Calu3 (cell line): ENCODE results near the gene CCDC148. TPM values are rescaled to one million over a fixed set of nuclear protein-coding genes. Genes with fewer than 3 reads are reported as not detected.

Source experiments
- BruUV-seq: library from RNA; stranded (reverse); fragments of 400-500 nt; replicated peaks from 2 replicates; lab custom pipeline; 2021; lab: Mats Ljungman, UMichigan
- CTCF ChIA-PET: fragments of 300-600 bp; sonication (Branson Sonifier 250); formaldehyde crosslinking; loops from one replicate; lab custom pipeline; 2022; ENCODE audit warnings: antibody characterized with exemption; lab: Charles Lee
- DNase-seq: peaks from one replicate; pipeline ENCODE4 v3.0.0; 2022
- H3K27ac Mint-ChIP-seq: one replicate; pipeline ENCODE4 v1.8.0; 2022; ENCODE audit warnings: mixed read lengths; ENCODE audit not compliant: unreplicated experiment
- H3K27me3 Mint-ChIP-seq: one replicate; pipeline ENCODE4 v1.8.0; 2022; ENCODE audit warnings: mixed read lengths; ENCODE audit not compliant: unreplicated experiment
- H3K36me3 Mint-ChIP-seq: one replicate; pipeline ENCODE4 v1.8.0; 2022; ENCODE audit warnings: mild to moderate bottlenecking, moderate library complexity, mixed read lengths; ENCODE audit not compliant: insufficient read depth, unreplicated experiment
- H3K4me1 Mint-ChIP-seq: one replicate; pipeline ENCODE4 v1.8.0; 2022; ENCODE audit warnings: mild to moderate bottlenecking, low read depth, mixed read lengths; ENCODE audit not compliant: unreplicated experiment
- H3K4me3 Mint-ChIP-seq: one replicate; pipeline ENCODE4 v1.8.0; 2022; ENCODE audit warnings: mild to moderate bottlenecking, low read depth, moderate library complexity, mixed read lengths; ENCODE audit not compliant: unreplicated experiment
- H3K9me3 Mint-ChIP-seq: one replicate; pipeline ENCODE4 v1.8.0; 2022; ENCODE audit warnings: low read depth, mixed read lengths; ENCODE audit not compliant: unreplicated experiment
- intact Hi-C: fragments of 100-400 bp; cut with micrococcal nuclease; formaldehyde crosslinking; loops from one replicate; pipeline ENCODE4 v1.10.0; 2022; ENCODE audit not compliant: unreplicated experiment
- total RNA-seq: library from RNA; stranded (reverse); gene quantifications from 2 replicates; pipeline ENCODE4 v1.2.3, GENCODE V29; 2022
- TF ChIP-seq, protein P1 (sequence below): fragments of 200-600 bp; IDR thresholded peaks from one replicate; pipeline ENCODE4 v1.8.0; 2022; ENCODE audit warnings: antibody characterized with exemption; ENCODE audit not compliant: unreplicated experiment

The CCDC148 gene
- total RNA-seq, 1 experiment from 2014 or later = 5.1 TPM

DNA sequence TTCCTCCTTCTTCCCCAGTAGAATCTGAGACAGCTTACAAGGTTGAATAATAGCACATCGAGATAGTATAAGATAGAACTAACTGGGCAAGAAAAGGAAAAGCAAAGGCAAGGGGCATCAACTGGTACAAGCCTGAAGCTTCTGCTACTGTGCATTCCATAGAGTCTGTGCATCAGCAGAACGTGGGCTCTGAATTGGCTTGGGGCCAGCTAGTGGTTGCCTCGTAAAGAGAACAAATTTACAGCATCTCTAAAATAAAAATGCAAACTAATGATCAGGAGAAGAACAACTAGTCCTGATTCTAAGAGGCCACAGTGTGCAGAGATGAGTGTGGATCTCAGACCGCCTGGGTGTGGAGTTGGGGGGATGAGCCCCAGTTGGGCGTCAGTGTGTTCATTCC, 318.3 kb downstream of the CCDC148 start:
- TF ChIP-seq, protein P1, sequence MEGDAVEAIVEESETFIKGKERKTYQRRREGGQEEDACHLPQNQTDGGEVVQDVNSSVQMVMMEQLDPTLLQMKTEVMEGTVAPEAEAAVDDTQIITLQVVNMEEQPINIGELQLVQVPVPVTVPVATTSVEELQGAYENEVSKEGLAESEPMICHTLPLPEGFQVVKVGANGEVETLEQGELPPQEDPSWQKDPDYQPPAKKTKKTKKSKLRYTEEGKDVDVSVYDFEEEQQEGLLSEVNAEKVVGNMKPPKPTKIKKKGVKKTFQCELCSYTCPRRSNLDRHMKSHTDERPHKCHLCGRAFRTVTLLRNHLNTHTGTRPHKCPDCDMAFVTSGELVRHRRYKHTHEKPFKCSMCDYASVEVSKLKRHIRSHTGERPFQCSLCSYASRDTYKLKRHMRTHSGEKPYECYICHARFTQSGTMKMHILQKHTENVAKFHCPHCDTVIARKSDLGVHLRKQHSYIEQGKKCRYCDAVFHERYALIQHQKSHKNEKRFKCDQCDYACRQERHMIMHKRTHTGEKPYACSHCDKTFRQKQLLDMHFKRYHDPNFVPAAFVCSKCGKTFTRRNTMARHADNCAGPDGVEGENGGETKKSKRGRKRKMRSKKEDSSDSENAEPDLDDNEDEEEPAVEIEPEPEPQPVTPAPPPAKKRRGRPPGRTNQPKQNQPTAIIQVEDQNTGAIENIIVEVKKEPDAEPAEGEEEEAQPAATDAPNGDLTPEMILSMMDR = no peak
- Mint-ChIP-seq H3K4me1 (peaks cover 24% of the 10 kb centered on the region), H3K9me3 (no peaks in the 10 kb centered on the region), H3K27me3 (no peaks in the 10 kb centered on the region), H3K36me3 (no peaks in the 10 kb centered on the region), H3K27ac (no peak overlapping the region), H3K4me3 (no peak overlapping the region)
- BruUV-seq = no TSS peak
- intact Hi-C loops = no loop called here
- CTCF ChIA-PET = no interaction called here
- DNase-seq = no peak

DNA sequence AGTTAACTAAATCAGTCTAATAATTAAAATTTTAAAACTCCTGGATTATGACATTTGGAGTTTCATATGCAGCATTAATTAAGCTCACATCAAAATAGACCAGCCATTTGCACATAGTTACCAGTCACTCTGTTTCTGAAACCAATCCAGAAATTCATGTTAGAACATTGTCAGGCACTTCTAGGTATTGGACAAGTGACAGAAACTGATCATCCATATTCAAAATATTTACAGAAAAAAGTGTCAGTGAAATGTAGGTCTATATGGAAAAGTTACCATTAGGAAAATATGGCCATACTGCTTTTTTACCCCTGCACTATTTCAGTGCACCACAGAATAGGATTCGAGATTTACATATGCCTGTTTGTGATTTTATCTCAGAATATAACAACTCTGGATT, 321.5 kb downstream of the CCDC148 start:
- TF ChIP-seq, protein P1 = no peak
- H3K27me3 Mint-ChIP-seq = no peaks in the 10 kb centered on the region
- peaks cover 5% of the 10 kb centered on the region for H3K9me3 Mint-ChIP-seq
- intact Hi-C loops = no loop called here
- H3K27ac Mint-ChIP-seq = no peak overlapping the region
- DNase-seq = no peak
- peaks cover 15% of the 10 kb centered on the region for H3K36me3 Mint-ChIP-seq
- no peak overlapping the region for H3K4me3 Mint-ChIP-seq
- CTCF ChIA-PET = no interaction called here
- BruUV-seq = no TSS peak
- H3K4me1 Mint-ChIP-seq = peaks cover 43% of the 10 kb centered on the region

DNA sequence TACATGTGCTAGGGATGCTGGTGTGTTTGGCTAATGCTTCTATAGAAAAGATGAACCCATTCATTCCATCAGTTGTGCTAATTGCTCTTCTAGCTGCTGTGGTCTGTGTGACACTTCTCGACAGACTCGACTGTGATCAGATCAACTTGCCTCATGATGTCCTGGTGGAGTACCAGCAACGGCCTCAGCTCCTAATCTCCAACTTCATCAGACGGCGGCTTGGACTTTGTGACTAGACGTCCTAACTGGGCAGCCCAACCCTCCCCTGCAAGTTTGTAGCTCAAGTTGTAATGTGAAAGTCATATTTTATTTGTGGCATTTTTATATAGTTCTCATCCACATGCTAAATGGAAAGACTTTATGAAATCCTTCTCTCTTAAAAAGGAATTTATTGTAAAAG, 321.9 kb downstream of the CCDC148 start:
- H3K4me3 Mint-ChIP-seq = no peak overlapping the region
- CTCF ChIA-PET = no interaction called here
- peaks cover 43% of the 10 kb centered on the region for H3K4me1 Mint-ChIP-seq
- H3K27me3 Mint-ChIP-seq = no peaks in the 10 kb centered on the region
- intact Hi-C loops = loop anchor here (5.0 kb wide), 1 partner anchor 323 kb away; the partner anchor contains the start of genes CCDC148 and PKP4
- H3K27ac Mint-ChIP-seq = no peak overlapping the region
- H3K36me3 Mint-ChIP-seq = peaks cover 15% of the 10 kb centered on the region
- H3K9me3 Mint-ChIP-seq = peaks cover 5% of the 10 kb centered on the region
- no TSS peak for BruUV-seq
- TF ChIP-seq, protein P1 = no peak
- no peak for DNase-seq

DNA sequence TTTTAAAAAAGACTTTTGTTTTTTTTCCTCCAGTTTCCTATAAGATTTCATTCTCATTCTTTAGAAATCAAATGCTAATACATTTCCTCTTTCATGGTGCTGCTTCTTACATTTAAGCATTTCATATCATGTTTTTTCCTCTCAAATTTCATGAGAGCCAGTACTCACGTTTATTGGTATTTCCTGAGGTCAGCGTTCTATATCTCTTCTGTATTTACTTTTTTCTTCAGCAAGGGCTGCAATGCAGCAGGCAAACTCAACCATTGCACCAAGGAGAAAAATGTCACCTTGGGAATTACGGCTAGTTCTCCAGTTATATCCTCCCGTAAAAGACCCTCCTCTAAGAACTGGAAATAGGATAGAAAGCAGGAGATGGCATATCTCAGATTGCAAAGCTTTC, 322.5 kb downstream of the CCDC148 start:
- Mint-ChIP-seq H3K27ac (no peak overlapping the region), H3K4me1 (peaks cover 48% of the 10 kb centered on the region), H3K9me3 (peaks cover 5% of the 10 kb centered on the region), H3K4me3 (no peak overlapping the region), H3K27me3 (no peaks in the 10 kb centered on the region), H3K36me3 (peaks cover 15% of the 10 kb centered on the region)
- DNase-seq = no peak
- CTCF ChIA-PET = no interaction called here
- intact Hi-C loops = loop anchor here (5.0 kb wide), 1 partner anchor 323 kb away; the partner anchor contains the start of genes CCDC148 and PKP4
- no TSS peak for BruUV-seq
- TF ChIP-seq, protein P1 = no peak
